IPS-18a (cell line): Measurements from ENCODE around the gene C14orf132.

Experiments used
- H3K27ac ChIP-seq: one replicate; pipeline ENCODE4 v1.5.1; 2013; ENCODE audit warnings: low read length
- H3K27me3 ChIP-seq: one replicate; pipeline ENCODE4 v1.6.1; 2013; ENCODE audit warnings: mild to moderate bottlenecking, low read length; ENCODE audit not compliant: control insufficient read depth, insufficient read depth
- H3K36me3 ChIP-seq: one replicate; pipeline ENCODE4 v1.6.1; 2013; ENCODE audit warnings: low read depth, low read length; ENCODE audit not compliant: control insufficient read depth
- H3K4me1 ChIP-seq: one replicate; pipeline ENCODE4 v1.6.1; 2013; ENCODE audit warnings: low read depth, low read length; ENCODE audit not compliant: control insufficient read depth
- H3K4me3 ChIP-seq: one replicate; pipeline ENCODE4 v1.5.1; 2013; ENCODE audit warnings: low read length
- H3K9ac ChIP-seq: one replicate; pipeline ENCODE4 v1.6.1; 2013; ENCODE audit warnings: mild to moderate bottlenecking, low read length, moderate library complexity
- H3K9me3 ChIP-seq: one replicate; pipeline ENCODE4 v1.6.1; 2013; ENCODE audit warnings: low read depth, low read length; ENCODE audit not compliant: control insufficient read depth

C14orf132 gene

GRCh38 chr14:96105089-96105925, 66.1 kb downstream of the C14orf132 start:
- Histone ChIP-seq H3K27me3 (no peaks in the 10 kb centered on the region), H3K9ac (no peak overlapping the region), H3K9me3 (no peaks in the 10 kb centered on the region), H3K4me1 (no peaks in the 10 kb centered on the region), H3K4me3 (no peak overlapping the region), H3K27ac (no peak overlapping the region), H3K36me3 (no peaks in the 10 kb centered on the region)

- Histone ChIP-seq H3K4me3 (no peak overlapping the region), H3K27me3 (no peaks in the 10 kb centered on the region), H3K9ac (no peak overlapping the region), H3K27ac (no peak overlapping the region), H3K9me3 (no peaks in the 10 kb centered on the region), H3K4me1 (no peaks in the 10 kb centered on the region), H3K36me3 (no peaks in the 10 kb centered on the region)
These were observed 66.8 kb downstream of the C14orf132 start for GRCh38 chr14:96105926-96106441.

- Histone ChIP-seq H3K9ac (no peak overlapping the region), H3K36me3 (no peaks in the 10 kb centered on the region), H3K4me1 (no peaks in the 10 kb centered on the region), H3K27ac (no peak overlapping the region), H3K4me3 (no peak overlapping the region), H3K9me3 (no peaks in the 10 kb centered on the region), H3K27me3 (no peaks in the 10 kb centered on the region)
These were observed 67.7 kb downstream of the C14orf132 start for GRCh38 chr14:96106891-96107290.

GRCh38 chr14:96108061-96108795, 69.1 kb downstream of the C14orf132 start:
- Histone ChIP-seq H3K4me3 (no peak overlapping the region), H3K4me1 (no peaks in the 10 kb centered on the region), H3K27me3 (no peaks in the 10 kb centered on the region), H3K36me3 (no peaks in the 10 kb centered on the region), H3K9ac (no peak overlapping the region), H3K27ac (no peak overlapping the region), H3K9me3 (peaks cover 2% of the 10 kb centered on the region)

- Histone ChIP-seq H3K9ac (no peak overlapping the region), H3K4me1 (no peaks in the 10 kb centered on the region), H3K36me3 (no peaks in the 10 kb centered on the region), H3K27me3 (no peaks in the 10 kb centered on the region), H3K27ac (no peak overlapping the region), H3K9me3 (peaks cover 8% of the 10 kb centered on the region), H3K4me3 (no peak overlapping the region)
These were observed 69.7 kb downstream of the C14orf132 start for GRCh38 chr14:96108911-96109310.

- H3K36me3 ChIP-seq = no peaks in the 10 kb centered on the region
- H3K9me3 ChIP-seq = peaks cover 15% of the 10 kb centered on the region
- no peaks in the 10 kb centered on the region for H3K4me1 ChIP-seq
- H3K27me3 ChIP-seq = no peaks in the 10 kb centered on the region
- no peak overlapping the region for H3K9ac ChIP-seq
- H3K4me3 ChIP-seq = no peak overlapping the region
- H3K27ac ChIP-seq = no peak overlapping the region
These were observed 70.6 kb downstream of the C14orf132 start for GRCh38 chr14:96109596-96110355.

GRCh38 chr14:96112032-96112431, 72.9 kb downstream of the C14orf132 start:
- Histone ChIP-seq H3K9ac (no peak overlapping the region), H3K27me3 (no peaks in the 10 kb centered on the region), H3K9me3 (peaks cover 15% of the 10 kb centered on the region)

GRCh38 chr14:96114002-96114401, 74.8 kb downstream of the C14orf132 start:
- Histone ChIP-seq H3K4me3 (no peak overlapping the region), H3K9me3 (peaks cover 15% of the 10 kb centered on the region), H3K9ac (no peak overlapping the region)

More at GRCh38 chr14:96112032-96112431, 72.9 kb downstream of the C14orf132 start:
- no peak overlapping the region for H3K27ac ChIP-seq
- no peaks in the 10 kb centered on the region for H3K4me1 ChIP-seq
- H3K36me3 ChIP-seq = no peaks in the 10 kb centered on the region
- H3K4me3 ChIP-seq = no peak overlapping the region

GRCh38 chr14:96117101-96117897, 78.1 kb downstream of the C14orf132 start:
- H3K27me3 ChIP-seq = no peaks in the 10 kb centered on the region
- H3K9ac ChIP-seq = no peak overlapping the region
- H3K36me3 ChIP-seq = no peaks in the 10 kb centered on the region
- no peak overlapping the region for H3K27ac ChIP-seq
- peaks cover 15% of the 10 kb centered on the region for H3K9me3 ChIP-seq
- no peak overlapping the region for H3K4me3 ChIP-seq
- no peaks in the 10 kb centered on the region for H3K4me1 ChIP-seq

More at GRCh38 chr14:96114002-96114401, 74.8 kb downstream of the C14orf132 start:
- H3K4me1 ChIP-seq = no peaks in the 10 kb centered on the region
- no peaks in the 10 kb centered on the region for H3K36me3 ChIP-seq
- H3K27ac ChIP-seq = no peak overlapping the region
- H3K27me3 ChIP-seq = no peaks in the 10 kb centered on the region

GRCh38 chr14:96117960-96118359, 78.8 kb downstream of the C14orf132 start:
- peaks cover 15% of the 10 kb centered on the region for H3K9me3 ChIP-seq
- no peak overlapping the region for H3K4me3 ChIP-seq
- no peak overlapping the region for H3K9ac ChIP-seq
- H3K36me3 ChIP-seq = no peaks in the 10 kb centered on the region
- no peak overlapping the region for H3K27ac ChIP-seq
- H3K27me3 ChIP-seq = no peaks in the 10 kb centered on the region
- no peaks in the 10 kb centered on the region for H3K4me1 ChIP-seq
